SU-DHL-6 (cell line): ENCODE measurements around the gene B3GNT8.

Source experiments
- H2AFZ ChIP-seq: fragments of 200-600 bp; sonication (generic); 2 replicates; pipeline ENCODE4 v1.6.1; 2014; ENCODE audit warnings: low read depth, mild to moderate bottlenecking, moderate library complexity, mixed read lengths, antibody characterized with exemption, low read length; ENCODE audit not compliant: severe bottlenecking
- H3F3A ChIP-seq: fragments of 200-600 bp; shearing (Covaris generic); 2 replicates; pipeline ENCODE4 v1.6.0; 2016; ENCODE audit warnings: antibody characterized with exemption, mild to moderate bottlenecking; ENCODE audit not compliant: insufficient read depth
- H3K27ac ChIP-seq: fragments of 200-600 bp; sonication (generic); 2 replicates; pipeline ENCODE4 v1.5.1; 2016; ENCODE audit warnings: low read depth, mild to moderate bottlenecking, low read length, moderate library complexity, mixed read lengths
- H3K27me3 ChIP-seq: fragments of 200-600 bp; sonication (generic), shearing (Covaris generic); 2 replicates; pipeline ENCODE4 v1.6.0; 2014; ENCODE audit warnings: mild to moderate bottlenecking, low read length
- H3K36me3 ChIP-seq: fragments of 200-600 bp; sonication (generic); 2 replicates; pipeline ENCODE4 v1.6.1; 2014; ENCODE audit warnings: mild to moderate bottlenecking, low read length, mixed read lengths
- H3K4me2 ChIP-seq: fragments of 300-600, 200-600 bp; shearing (Covaris generic), sonication (generic); 2 replicates; pipeline ENCODE4 v1.6.0; 2014; ENCODE audit warnings: low read length, low read depth, mild to moderate bottlenecking; ENCODE audit not compliant: poor library complexity, severe bottlenecking
- H3K4me3 ChIP-seq: fragments of 200-600 bp; sonication (generic); 2 replicates; pipeline ENCODE4 v1.5.1; 2014; ENCODE audit warnings: antibody characterized with exemption, low read length, mild to moderate bottlenecking, mixed read lengths; ENCODE audit not compliant: insufficient read depth, poor library complexity, severe bottlenecking
- H3K79me2 ChIP-seq: fragments of 200-600 bp; sonication (generic); 2 replicates; pipeline ENCODE4 v1.6.1; 2014; ENCODE audit warnings: mild to moderate bottlenecking, low read length, moderate library complexity; ENCODE audit not compliant: insufficient read depth
- H3K9ac ChIP-seq: fragments of 200-600 bp; sonication (generic); 2 replicates; pipeline ENCODE4 v1.7.0; 2014; ENCODE audit warnings: mild to moderate bottlenecking, low read length
- H3K9me2 ChIP-seq: fragments of 200-600 bp; sonication (generic); replicated peaks from 2 replicates; pipeline ENCODE4 v1.6.1; 2014; ENCODE audit warnings: low read length; ENCODE audit not compliant: insufficient read depth
- H3K9me3 ChIP-seq: fragments of 200-600 bp; sonication (generic); 2 replicates; pipeline ENCODE4 v1.6.1; 2014; ENCODE audit warnings: low read length, mixed read lengths; ENCODE audit not compliant: insufficient read depth
- H4K20me1 ChIP-seq: fragments of 200-600 bp; sonication (generic); 2 replicates; pipeline ENCODE4 v1.6.1; 2014; ENCODE audit warnings: low read depth, mild to moderate bottlenecking, antibody characterized with exemption, low read length, moderate library complexity, mixed read lengths
- CTCF ChIP-seq: fragments of 200-600 bp; sonication (generic); IDR thresholded peaks from one replicate; pipeline ENCODE4 v1.5.1; 2017; ENCODE audit warnings: antibody characterized with exemption, mild to moderate bottlenecking, low read length, moderate library complexity; ENCODE audit not compliant: insufficient read depth, poor library complexity, severe bottlenecking
- EZH2phosphoT487 ChIP-seq: fragments of 200-600 bp; sonication (generic), shearing (Covaris generic); conservative IDR thresholded peaks from 2 replicates; pipeline ENCODE4 v1.6.1; 2018; ENCODE audit warnings: mild to moderate bottlenecking, antibody characterized with exemption, low read length, moderate library complexity, mixed read lengths

The B3GNT8 gene

GRCh38 chr19:41447732-41448332, 20.7 kb upstream of the B3GNT8 start:
- no peak for TF ChIP-seq EZH2phosphoT487
- no peaks in the 10 kb centered on the region for H3K9me3 ChIP-seq
- no peaks in the 10 kb centered on the region for H3K36me3 ChIP-seq
- H3F3A ChIP-seq = no peaks in the 10 kb centered on the region
- H3K79me2 ChIP-seq = no peaks in the 10 kb centered on the region
- no peak overlapping the region for H3K4me2 ChIP-seq
- H2AFZ ChIP-seq = no peak overlapping the region
- H3K9ac ChIP-seq = no peak overlapping the region
- no peaks in the 10 kb centered on the region for H3K9me2 ChIP-seq
- no peak overlapping the region for H3K27ac ChIP-seq
- no peaks in the 10 kb centered on the region for H3K27me3 ChIP-seq
- H3K4me3 ChIP-seq = no peak overlapping the region
- H4K20me1 ChIP-seq = no peaks in the 10 kb centered on the region

- no peak overlapping the region for H2AFZ ChIP-seq
- no peak overlapping the region for H3K9ac ChIP-seq
- no peak overlapping the region for H3K4me3 ChIP-seq
- TF ChIP-seq EZH2phosphoT487 = no peak
- TF ChIP-seq CTCF = no peak
- H3K27me3 ChIP-seq = no peaks in the 10 kb centered on the region
- no peak overlapping the region for H3K27ac ChIP-seq
- H3K9me2 ChIP-seq = no peaks in the 10 kb centered on the region
- H3K4me2 ChIP-seq = no peak overlapping the region
- H3K9me3 ChIP-seq = no peaks in the 10 kb centered on the region
- no peaks in the 10 kb centered on the region for H4K20me1 ChIP-seq
- H3F3A ChIP-seq = no peaks in the 10 kb centered on the region
- no peaks in the 10 kb centered on the region for H3K79me2 ChIP-seq
- no peaks in the 10 kb centered on the region for H3K36me3 ChIP-seq
Observed at GRCh38 chr19:41445575-41445974, 18.4 kb upstream of the B3GNT8 start.

- H3K9ac ChIP-seq = no peak overlapping the region
- TF ChIP-seq CTCF (no peak), EZH2phosphoT487 (no peak)
- H4K20me1 ChIP-seq = no peaks in the 10 kb centered on the region
- H3K4me2 ChIP-seq = no peak overlapping the region
- H3K9me3 ChIP-seq = no peaks in the 10 kb centered on the region
- H3K27ac ChIP-seq = no peak overlapping the region
- H3K36me3 ChIP-seq = no peaks in the 10 kb centered on the region
- H3F3A ChIP-seq = no peaks in the 10 kb centered on the region
- no peak overlapping the region for H2AFZ ChIP-seq
- no peaks in the 10 kb centered on the region for H3K27me3 ChIP-seq
- H3K9me2 ChIP-seq = no peaks in the 10 kb centered on the region
- H3K79me2 ChIP-seq = peaks cover 5% of the 10 kb centered on the region
- H3K4me3 ChIP-seq = no peak overlapping the region
Observed at GRCh38 chr19:41443813-41444455, 16.8 kb upstream of the B3GNT8 start.
